Stimulated activated CD4-positive, alpha-beta T cell treated with anti-CD3 and anti-CD28 coated beads, Interleukin-15, amount 100 ng/mL, for 48 hours (primary cell): ENCODE measurements around the gene PAPPA2.

Source experiments
- DNase-seq, 2 donors: peaks; one replicate each; pipeline ENCODE4 v3.0.0-alpha.2; 2020; ENCODE audit warnings: low read depth in 2 of 2

The PAPPA2 gene

GRCh38 chr1:176803042-176803441, 340.1 kb downstream of the PAPPA2 start:
- no peak for DNase-seq

- no peak for DNase-seq
Observed at GRCh38 chr1:176803596-176803995, 340.6 kb downstream of the PAPPA2 start.

- no peak for DNase-seq
Observed at GRCh38 chr1:176809292-176809691, 346.3 kb downstream of the PAPPA2 start.

GRCh38 chr1:176811511-176812288, 348.7 kb downstream of the PAPPA2 start:
- no peak for DNase-seq

- no peak for DNase-seq
Observed at GRCh38 chr1:176815621-176816020, 352.6 kb downstream of the PAPPA2 start.

GRCh38 chr1:176816232-176816631, 353.3 kb downstream of the PAPPA2 start:
- no peak for DNase-seq

GRCh38 chr1:176820391-176821031, 357.5 kb downstream of the PAPPA2 start:
- no peak for DNase-seq

- DNase-seq = no peak
Observed at GRCh38 chr1:176826265-176826664, 363.3 kb downstream of the PAPPA2 start.

GRCh38 chr1:176829261-176829660, 366.3 kb downstream of the PAPPA2 start:
- no peak for DNase-seq

GRCh38 chr1:176831150-176831549, 368.2 kb downstream of the PAPPA2 start:
- no peak for DNase-seq

GRCh38 chr1:176837708-176838107, 374.7 kb downstream of the PAPPA2 start:
- no peak for DNase-seq

GRCh38 chr1:176838276-176838995, 375.5 kb downstream of the PAPPA2 start:
- DNase-seq = no peak

- no peak for DNase-seq
Observed at GRCh38 chr1:176839216-176839615, 376.2 kb downstream of the PAPPA2 start.

- no peak for DNase-seq
Observed at GRCh38 chr1:176841238-176841637, 378.3 kb downstream of the PAPPA2 start.

GRCh38 chr1:176843352-176844297, 380.6 kb downstream of the PAPPA2 start:
- DNase-seq = no peak

GRCh38 chr1:176847052-176847451, 384.1 kb downstream of the PAPPA2 start:
- no peak for DNase-seq

GRCh38 chr1:176849281-176849680, 386.3 kb downstream of the PAPPA2 start:
- no peak for DNase-seq

- DNase-seq = no peak
Observed at GRCh38 chr1:176850871-176851270, 387.9 kb downstream of the PAPPA2 start.

- no peak for DNase-seq
Observed at GRCh38 chr1:176852124-176852523, 389.1 kb downstream of the PAPPA2 start.

GRCh38 chr1:176853503-176853902, 390.5 kb downstream of the PAPPA2 start:
- no peak for DNase-seq

- no peak for DNase-seq
Observed at GRCh38 chr1:176854121-176854520, 391.1 kb downstream of the PAPPA2 start.
